Measurements from ENCODE around the gene NDUFS2. TPM values are rescaled to one million over a fixed set of nuclear protein-coding genes. Genes with fewer than 3 reads are reported as not detected.

Gene NDUFS2
- total and polyA plus RNA-seq, 9 donors: 76.2 to 140 (median 105) TPM

- H3K4me3 ChIP-seq: peak overlapping the region; percentile 44
- WGBS, 3 donors: 25 to 38% (median 33%) methylated on average over 9 to 11 of the region's 11 CpGs
Measured at GRCh38 chr1:161197560-161198193, 4.5 kb upstream of the NDUFS2 start.

DNA sequence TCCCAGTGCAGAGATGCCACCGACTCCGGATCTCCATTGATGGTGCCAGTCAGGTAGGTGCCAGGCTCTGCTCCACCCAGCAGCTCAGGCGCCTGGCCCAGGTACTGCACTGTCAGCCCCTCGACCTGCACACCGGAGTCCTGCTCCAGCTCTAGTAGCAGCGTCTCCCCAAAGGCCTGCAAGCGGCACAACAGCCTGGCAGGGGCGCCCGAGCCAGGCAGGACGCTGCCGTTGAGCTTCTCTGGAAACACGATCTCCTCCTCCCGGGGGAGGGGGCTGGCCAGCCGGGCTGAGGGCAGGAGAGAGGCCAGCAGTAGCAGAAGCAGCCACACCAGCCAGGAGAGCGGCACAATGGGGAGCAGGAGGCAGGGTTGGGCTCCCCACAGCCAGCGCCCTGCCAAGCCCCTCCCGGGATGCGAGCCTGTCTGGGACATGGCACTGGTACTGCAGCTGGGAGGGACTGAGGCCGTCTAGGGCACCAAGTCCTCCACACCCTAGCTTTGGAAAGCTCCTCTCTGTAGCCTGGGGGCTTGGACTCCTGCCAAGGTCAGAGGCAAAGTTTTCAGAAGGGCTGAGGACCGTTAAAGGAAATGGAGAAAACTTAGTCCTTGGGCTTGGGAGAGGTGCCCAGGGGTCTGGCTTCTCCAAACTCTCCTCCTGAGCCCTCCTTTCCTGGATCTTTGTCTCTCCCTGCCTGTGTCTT, 3.8 kb upstream of the NDUFS2 start:
- peak; percentile 50 to 78 (median 76) for DNase-seq
- Histone ChIP-seq H3K27me3 (no peaks in the 10 kb centered on the region), H3K27ac (peak overlapping the region; percentile 84 to 96), H3K9me3 (no peaks in the 10 kb centered on the region), H3K36me3 (no peaks in the 10 kb centered on the region), H3K4me3 (peak overlapping the region; percentile 44), H3K4me1 (ENCODE audit: insufficient read depth) (peaks cover 41% of the 10 kb centered on the region)
- no peak for TF ChIP-seq EP300 (IDR thresholded peaks at IDR 0.05)
- no peak for TF ChIP-seq CTCF (IDR thresholded peaks at IDR 0.05)
- TF ChIP-seq POLR2A (IDR thresholded peaks at IDR 0.05): no peak
- 5 to 13% (median 6%) methylated on average over 20 of the region's 20 CpGs for WGBS, 3 donors
- intact Hi-C loops (cut with DNase I): loop anchor here in 2 of 4 donors (10.0 kb wide), 1 partner anchor 186 kb away; no protein-coding TSS in a partner anchor

More at GRCh38 chr1:161197560-161198193, 4.5 kb upstream of the NDUFS2 start:
- peak in 2 of 5 donors; percentile 44 to 48 for DNase-seq
- peaks cover 37% of the 10 kb centered on the region for H3K4me1 ChIP-seq (ENCODE audit: insufficient read depth)
- TF ChIP-seq EP300 (IDR thresholded peaks at IDR 0.05): no peak
- TF ChIP-seq CTCF (IDR thresholded peaks at IDR 0.05): no peak
- no peak for TF ChIP-seq POLR2A (IDR thresholded peaks at IDR 0.05)
- no peaks in the 10 kb centered on the region for H3K27me3 ChIP-seq
- intact Hi-C loops (cut with DNase I): loop anchor here in 2 of 4 donors (10.0 kb wide), 1 partner anchor 187 kb away; no protein-coding TSS in a partner anchor
- peak overlapping the region; percentile 84 to 96 for H3K27ac ChIP-seq
- H3K36me3 ChIP-seq: no peaks in the 10 kb centered on the region
- no peaks in the 10 kb centered on the region for H3K9me3 ChIP-seq

- intact Hi-C loops (cut with DNase I): loop anchor here in 2 of 4 donors (10.0 kb wide), 1 partner anchor 186 kb away; no protein-coding TSS in a partner anchor
- 15 to 19% (median 17%) methylated on average over 11 of the region's 11 CpGs for WGBS, 3 donors
- Histone ChIP-seq H3K9me3 (no peaks in the 10 kb centered on the region), H3K4me3 (peak within 1 kb of the TSS; percentile 44), H3K27ac (peak within 1 kb of the TSS; percentile 96), H3K27me3 (no peaks in the 10 kb centered on the region), H3K4me1 (ENCODE audit: insufficient read depth) (peaks cover 44% of the 10 kb centered on the region), H3K36me3 (no peaks in the 10 kb centered on the region)
- DNase-seq: peak; percentile 82 to 95 (median 85)
- TF ChIP-seq EP300 (IDR thresholded peaks at IDR 0.05): no peak
- peak in 1 of 3 donors; percentile 9 for TF ChIP-seq CTCF (IDR thresholded peaks at IDR 0.05)
- TF ChIP-seq POLR2A (IDR thresholded peaks at IDR 0.05): peak; percentile 97
Measured at GRCh38 chr1:161198897-161199431, 3.2 kb upstream of the NDUFS2 start, which contains the start of gene ADAMTS4. TSS of gene ADAMTS4 (minus strand) at chr1:161199054. CDS start at chr1:161198627, 427 bp downstream.

DNA sequence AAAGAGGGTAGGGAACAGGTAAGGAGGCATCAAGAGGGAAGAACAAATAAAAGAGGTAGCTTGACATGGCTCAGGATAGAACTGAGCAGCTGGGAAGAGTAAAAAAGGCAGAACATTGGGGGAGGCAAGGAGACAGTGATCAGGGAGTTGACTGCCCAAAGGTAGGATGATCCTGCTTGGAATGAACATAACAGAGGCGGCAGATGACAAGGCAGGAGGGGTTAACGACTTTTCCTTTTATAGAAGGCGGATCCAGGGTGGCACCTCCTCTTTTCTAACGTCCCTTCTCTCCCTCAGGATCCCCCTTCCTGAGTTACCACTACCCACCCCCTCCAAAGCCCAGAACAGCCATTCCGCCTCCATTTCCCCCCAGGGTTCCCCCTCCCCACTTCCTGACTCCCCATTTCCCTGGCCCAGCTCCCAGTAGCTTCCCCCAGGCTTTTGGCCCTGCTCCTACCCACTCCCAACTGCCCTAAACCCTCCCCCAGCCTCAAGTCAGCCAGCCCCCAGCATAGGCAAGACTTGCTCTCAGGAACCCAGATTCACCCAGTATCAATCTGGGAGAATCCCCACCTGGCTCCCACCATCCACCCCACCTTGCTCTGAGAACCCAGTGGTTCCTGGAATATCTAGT, 2.5 kb upstream of the NDUFS2 start:
- Histone ChIP-seq H3K4me1 (ENCODE audit: insufficient read depth) (peaks cover 44% of the 10 kb centered on the region), H3K27ac (peak overlapping the region; percentile 96), H3K4me3 (no peak overlapping the region), H3K27me3 (no peaks in the 10 kb centered on the region), H3K36me3 (no peaks in the 10 kb centered on the region), H3K9me3 (no peaks in the 10 kb centered on the region)
- peak in 3 of 5 donors; percentile 56 to 61 (median 60) for DNase-seq
- TF ChIP-seq EP300 (IDR thresholded peaks at IDR 0.05): no peak
- TF ChIP-seq POLR2A (IDR thresholded peaks at IDR 0.05): no peak
- TF ChIP-seq CTCF (IDR thresholded peaks at IDR 0.05): no peak
- intact Hi-C loops (cut with DNase I): loop anchor here in 2 of 4 donors (10.0 kb wide), 1 partner anchor 185 kb away; no protein-coding TSS in a partner anchor
- WGBS, 3 donors: 36 to 50% (median 36%) methylated on average over 5 of the region's 5 CpGs
